PFSK-1 (cell line): ENCODE data around the gene DSN1.

Source experiments
- POLR2AphosphoS5 ChIP-seq: IDR thresholded peaks from 2 replicates; pipeline ENCODE4 v1.6.1; 2012; ENCODE audit warnings: low read depth, mild to moderate bottlenecking, control low read depth, low read length, moderate library complexity
- TF ChIP-seq, protein P1 (sequence below), 2 experiments: IDR thresholded peaks; 2 replicates each; pipeline versions ENCODE4 v1.6.1 to v1.8.0; 2011 to 2012; ENCODE audit warnings: low read depth in 2 of 2, low read length in 2 of 2, control low read depth in 1 of 2, inconsistent platforms in 1 of 2, mild to moderate bottlenecking in 1 of 2, moderate library complexity in 1 of 2; ENCODE audit not compliant: insufficient read depth in 1 of 2

DNA sequence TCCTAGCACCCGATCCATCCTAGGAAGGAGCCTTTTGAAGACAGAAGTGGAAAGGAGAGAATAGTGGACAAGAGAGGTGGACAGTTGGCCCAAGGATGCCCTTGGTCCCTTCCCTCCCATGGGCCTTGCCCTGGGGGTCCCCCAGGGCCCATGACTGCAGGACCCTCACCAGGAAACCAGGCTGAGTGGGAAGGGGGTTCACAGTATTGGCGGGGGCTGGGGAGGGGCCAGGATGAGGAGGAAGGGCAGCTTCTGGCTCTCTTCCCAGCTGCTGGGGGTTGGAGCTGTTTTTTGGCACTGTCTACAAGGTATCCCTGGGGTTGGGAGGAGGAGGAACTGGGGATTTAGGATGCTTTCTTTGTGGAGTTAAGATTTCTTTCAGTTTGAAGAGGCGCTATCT, 4.0 kb upstream of the DSN1 start:
- no peak; the same call in 1 of the 2 replicates for TF ChIP-seq POLR2AphosphoS5
- TF ChIP-seq, protein P1, sequence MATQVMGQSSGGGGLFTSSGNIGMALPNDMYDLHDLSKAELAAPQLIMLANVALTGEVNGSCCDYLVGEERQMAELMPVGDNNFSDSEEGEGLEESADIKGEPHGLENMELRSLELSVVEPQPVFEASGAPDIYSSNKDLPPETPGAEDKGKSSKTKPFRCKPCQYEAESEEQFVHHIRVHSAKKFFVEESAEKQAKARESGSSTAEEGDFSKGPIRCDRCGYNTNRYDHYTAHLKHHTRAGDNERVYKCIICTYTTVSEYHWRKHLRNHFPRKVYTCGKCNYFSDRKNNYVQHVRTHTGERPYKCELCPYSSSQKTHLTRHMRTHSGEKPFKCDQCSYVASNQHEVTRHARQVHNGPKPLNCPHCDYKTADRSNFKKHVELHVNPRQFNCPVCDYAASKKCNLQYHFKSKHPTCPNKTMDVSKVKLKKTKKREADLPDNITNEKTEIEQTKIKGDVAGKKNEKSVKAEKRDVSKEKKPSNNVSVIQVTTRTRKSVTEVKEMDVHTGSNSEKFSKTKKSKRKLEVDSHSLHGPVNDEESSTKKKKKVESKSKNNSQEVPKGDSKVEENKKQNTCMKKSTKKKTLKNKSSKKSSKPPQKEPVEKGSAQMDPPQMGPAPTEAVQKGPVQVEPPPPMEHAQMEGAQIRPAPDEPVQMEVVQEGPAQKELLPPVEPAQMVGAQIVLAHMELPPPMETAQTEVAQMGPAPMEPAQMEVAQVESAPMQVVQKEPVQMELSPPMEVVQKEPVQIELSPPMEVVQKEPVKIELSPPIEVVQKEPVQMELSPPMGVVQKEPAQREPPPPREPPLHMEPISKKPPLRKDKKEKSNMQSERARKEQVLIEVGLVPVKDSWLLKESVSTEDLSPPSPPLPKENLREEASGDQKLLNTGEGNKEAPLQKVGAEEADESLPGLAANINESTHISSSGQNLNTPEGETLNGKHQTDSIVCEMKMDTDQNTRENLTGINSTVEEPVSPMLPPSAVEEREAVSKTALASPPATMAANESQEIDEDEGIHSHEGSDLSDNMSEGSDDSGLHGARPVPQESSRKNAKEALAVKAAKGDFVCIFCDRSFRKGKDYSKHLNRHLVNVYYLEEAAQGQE (IDR thresholded peaks at IDR 0.05; ENCODE audit: insufficient read depth in 1 of 2, low read depth in 2 of 2, low read length in 2 of 2), result no peak
